SKM-1 treated with dmso at 0.1 percent for 144 hours (cell line): Measurements from ENCODE around the gene ADGRD1.
"Not testable (repeated sequence)": the region's sequence is repeated elsewhere in the genome, so short reads cannot be mapped to it uniquely, and the experiment has no call there.

Experiments
- DNase-seq: peaks from one replicate; lab custom pipeline; 2025; ENCODE audit not compliant: unreplicated experiment; lab: John Stamatoyannopoulos, UW

Gene ADGRD1

GRCh38 chr12:130937063-130937462 is 16.6 kb upstream of the ADGRD1 start:
- DNase-seq = no peak

GRCh38 chr12:130937546-130937945 is 16.2 kb upstream of the ADGRD1 start:
- not testable (repeated sequence) for DNase-seq

DNA sequence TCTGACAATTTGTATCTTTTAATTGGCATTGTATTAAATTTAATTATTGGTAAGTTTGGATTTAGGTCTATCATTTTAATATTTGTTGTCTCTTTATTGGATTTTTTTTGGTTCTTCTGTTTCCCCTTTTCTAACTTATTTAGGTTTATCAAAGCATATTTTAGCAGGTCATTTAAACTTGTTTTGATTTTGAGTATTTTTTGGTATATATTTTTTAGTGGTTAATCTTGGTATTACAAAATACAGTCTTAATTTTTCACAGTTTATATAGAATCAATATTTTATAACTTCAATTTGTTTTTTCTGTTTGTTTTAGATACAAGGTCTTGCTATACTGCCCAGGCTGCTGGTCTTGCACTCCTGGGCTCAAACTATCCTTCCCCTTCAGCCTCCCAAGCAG is 15.5 kb upstream of the ADGRD1 start:
- DNase-seq = no peak

- DNase-seq = no peak
Observed at GRCh38 chr12:130944878-130945277, 8.8 kb upstream of the ADGRD1 start.

GRCh38 chr12:130945786-130946492 is 7.8 kb upstream of the ADGRD1 start:
- no peak for DNase-seq

- DNase-seq = no peak
Observed at GRCh38 chr12:130947028-130947613, 6.6 kb upstream of the ADGRD1 start.

GRCh38 chr12:130948136-130948535 is 5.6 kb upstream of the ADGRD1 start:
- no peak for DNase-seq

DNA sequence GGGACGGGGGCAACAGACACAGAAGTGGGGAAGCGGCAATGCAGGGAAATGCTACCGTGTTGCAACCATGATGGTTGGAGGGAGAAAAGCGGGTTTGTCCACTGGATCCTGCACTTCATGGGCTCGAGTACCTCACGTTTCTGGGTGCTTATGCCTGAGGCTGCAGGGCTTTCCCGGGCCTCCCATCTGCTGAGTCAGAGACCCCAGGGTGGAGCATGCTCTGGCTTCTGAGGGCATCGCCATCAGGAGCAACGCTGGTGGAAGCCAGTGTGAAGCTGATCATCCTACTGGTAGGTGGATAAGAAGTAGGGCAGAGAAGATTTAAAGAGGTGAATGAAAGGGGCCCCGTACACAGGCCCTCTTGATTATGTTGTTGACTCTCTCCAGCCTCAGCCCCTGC is 5.0 kb upstream of the ADGRD1 start:
- no peak for DNase-seq

- DNase-seq = no peak
Observed at GRCh38 chr12:130949806-130950205, 3.9 kb upstream of the ADGRD1 start.

DNA sequence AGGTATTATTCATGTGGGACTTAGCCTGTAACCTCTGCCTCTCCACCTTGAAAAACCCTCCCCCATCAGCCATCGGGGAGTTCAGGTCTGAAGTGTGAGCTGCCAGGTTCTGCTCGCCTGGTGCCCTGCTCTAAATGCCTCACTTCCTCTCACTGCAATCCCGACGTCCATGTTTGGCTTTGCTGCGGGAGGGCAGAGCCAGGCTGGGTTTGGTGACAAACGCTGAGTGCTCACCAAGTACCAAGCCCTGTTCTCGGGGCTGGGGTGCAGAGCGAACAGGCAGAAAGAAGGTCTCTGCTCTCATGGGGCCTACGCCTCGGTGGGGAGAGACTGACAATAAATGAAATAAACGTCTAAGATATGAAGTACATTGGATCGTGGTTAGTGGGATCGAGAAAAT is 2.1 kb upstream of the ADGRD1 start:
- DNase-seq = no peak

DNA sequence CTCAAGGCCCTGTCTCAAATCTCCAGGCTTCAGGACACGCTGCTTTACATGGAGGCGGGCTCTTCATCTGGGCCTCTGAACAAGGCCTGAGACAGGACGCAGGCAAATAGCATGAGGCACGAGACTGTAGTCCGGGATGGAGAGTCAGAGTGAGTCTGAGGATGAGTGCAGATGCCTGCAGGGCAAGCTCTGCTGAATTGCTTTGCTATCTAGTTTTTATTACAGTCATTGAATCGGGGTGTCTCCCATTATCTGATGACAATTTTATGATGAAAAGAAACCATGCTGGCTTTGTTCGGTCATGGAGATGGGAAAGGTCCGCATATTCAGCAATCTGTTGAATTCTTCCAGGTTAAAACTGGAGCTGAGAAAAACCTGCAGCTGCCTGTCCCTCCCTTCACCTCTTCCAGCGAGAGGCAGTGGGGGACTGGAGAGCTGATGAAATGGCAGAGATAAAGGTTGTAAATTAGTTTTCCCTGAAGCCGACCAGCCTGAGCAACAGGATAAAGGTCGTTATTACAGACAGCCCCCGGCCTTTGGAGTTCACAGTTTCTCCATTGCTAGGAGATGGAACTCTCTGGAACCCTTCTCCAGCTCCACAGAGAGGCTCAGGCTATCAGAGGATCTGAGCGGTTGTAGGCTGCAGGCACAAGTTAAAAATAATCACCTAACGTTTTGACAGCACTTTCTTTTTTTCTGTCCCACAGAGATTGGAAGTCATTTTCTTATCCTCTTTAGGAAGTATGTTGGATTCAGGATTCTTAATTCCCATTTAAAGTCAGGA is 1.3 kb upstream of the ADGRD1 start:
- DNase-seq = no peak

DNA sequence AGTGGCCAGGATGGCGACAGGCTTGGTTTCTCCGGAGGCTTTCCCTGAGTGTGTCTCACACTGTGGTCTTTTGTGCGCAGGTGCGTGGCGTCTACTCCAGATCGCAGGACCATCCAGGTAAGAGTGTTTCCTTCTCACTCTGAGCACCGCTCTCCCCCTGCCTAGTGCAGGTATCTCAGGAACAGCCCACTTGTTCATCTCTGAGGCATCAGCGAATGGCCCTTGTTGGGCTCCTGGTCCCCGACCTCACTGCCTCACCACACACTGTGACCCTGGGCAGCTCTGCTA is 781 bp downstream of the ADGRD1 start:
- no peak for DNase-seq

GRCh38 chr12:130955238-130955816 is 1.6 kb downstream of the ADGRD1 start:
- DNase-seq = no peak

GRCh38 chr12:130956009-130956408 is 2.3 kb downstream of the ADGRD1 start:
- no peak for DNase-seq

DNA sequence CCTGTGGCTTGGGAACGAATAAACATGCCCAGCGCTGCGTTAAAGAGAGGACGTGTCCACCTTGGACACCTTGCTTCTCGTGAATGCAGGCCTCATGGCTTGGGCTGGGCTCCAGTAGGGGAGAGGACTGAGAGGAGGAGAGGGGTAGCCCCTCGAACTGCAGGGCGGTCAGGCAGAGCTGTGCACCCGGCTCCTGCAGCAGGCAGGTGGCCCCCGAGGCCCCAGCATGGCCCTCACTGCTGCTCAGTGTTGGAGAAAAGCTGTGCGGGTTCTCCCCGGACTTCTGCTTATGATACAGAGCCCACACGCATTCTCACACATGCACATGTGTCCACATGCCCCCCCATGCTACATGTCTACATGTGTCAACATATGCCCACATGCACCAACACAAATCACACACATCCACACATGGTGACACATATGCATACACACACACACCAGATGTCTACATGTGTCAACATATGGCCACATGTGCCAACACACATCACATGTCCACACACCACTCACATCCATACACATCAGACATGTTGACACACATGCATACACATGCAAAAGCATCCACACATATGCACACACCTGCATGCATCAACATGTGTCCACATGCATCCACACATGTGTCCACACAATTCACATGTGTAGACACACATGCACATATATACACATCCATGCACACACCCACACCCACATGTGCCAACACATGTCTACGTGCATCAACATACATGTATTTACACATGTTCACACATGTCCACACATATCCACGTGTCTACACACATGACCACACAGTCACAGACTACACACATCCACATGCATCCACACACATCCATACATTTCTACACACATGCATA is 3.0 kb downstream of the ADGRD1 start:
- DNase-seq = no peak

GRCh38 chr12:130957304-130957621 is 3.6 kb downstream of the ADGRD1 start:
- DNase-seq = no peak

DNA sequence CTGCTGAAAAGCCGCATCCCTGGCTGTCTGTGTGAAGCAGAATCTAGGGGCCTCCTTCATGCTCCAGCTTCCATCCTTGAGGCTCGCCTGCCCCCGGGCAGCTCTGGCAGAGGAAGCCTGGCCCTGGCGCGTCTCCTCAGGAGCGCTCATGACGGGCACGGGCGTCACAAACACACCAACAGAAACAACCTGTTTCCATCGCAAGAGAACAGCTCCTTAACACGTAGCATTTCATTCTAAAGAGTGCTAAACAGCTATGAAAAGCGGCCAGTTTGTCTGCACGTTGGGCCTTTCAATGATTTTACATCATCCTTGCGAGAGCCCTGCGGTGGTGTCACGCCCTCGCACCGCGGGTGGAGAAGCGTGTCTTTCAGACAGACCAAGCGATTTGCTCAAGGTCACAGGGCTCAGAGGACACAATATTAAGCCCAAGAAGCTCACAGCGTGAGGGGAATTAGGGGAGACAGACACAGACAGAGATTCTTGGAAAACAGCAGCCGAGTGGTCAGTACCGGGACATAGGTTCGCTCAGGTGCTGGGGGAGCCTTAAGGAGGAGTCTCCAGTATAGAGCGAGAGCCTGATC is 4.9 kb downstream of the ADGRD1 start:
- DNase-seq = no peak

GRCh38 chr12:130959632-130960031 is 5.9 kb downstream of the ADGRD1 start:
- no peak for DNase-seq

- DNase-seq = no peak
Observed at GRCh38 chr12:130960058-130960457, 6.4 kb downstream of the ADGRD1 start.

DNA sequence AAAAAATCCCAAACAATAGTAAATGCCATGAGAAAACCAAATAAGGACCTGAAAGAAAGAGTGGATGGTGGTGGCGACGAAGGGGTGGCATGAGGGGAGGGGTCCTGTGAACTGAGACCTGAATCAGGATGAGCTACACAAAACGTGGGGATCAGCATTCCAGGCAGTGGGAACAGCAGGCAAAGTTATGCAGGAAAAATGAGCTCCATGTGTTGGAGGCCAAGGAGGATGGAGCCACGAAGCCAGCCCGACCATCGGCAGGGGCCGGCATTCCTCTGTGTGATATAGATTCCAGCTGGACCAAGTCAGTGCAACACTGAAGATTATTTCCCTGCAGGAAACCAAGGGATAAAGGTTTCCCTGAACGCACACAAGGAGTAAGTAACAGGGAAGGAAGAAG is 7.1 kb downstream of the ADGRD1 start:
- no peak for DNase-seq

DNA sequence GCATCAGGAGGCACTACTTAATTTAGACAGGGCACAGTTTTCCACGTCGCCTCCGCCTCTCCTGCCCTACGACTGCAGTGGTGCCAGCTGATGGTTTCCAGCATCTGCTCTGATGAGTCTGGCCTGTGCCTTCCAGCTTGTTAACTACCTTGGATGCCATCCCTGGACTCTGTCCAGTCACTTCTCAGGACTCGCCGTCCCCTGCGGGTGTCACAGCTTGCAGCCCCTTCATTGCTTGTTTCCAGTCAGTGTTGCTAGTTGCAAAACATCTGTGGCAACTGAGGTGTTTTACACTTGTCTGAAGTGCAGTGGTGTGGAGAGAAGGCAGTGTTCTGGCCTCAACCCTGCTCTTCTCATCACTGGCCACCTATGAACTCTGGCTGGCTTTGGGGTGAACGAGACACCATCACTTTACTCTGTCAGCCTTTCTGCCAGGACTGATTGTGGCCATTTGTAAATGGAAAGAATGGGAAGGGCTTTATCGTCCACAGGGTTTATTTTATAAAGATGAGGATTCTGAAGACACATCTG is 8.3 kb downstream of the ADGRD1 start:
- no peak for DNase-seq
